Heart left ventricle (tissue), 13 donors: ENCODE data around the gene SYNDIG1.

Experiments
- POLR2A ChIP-seq, 2 donors: fragments of 450-650 bp; IDR thresholded peaks; one replicate each; pipeline ENCODE4 v1.6.1; 2017; ENCODE audit warnings: antibody characterized with exemption in 2 of 2, mild to moderate bottlenecking in 2 of 2, moderate library complexity in 2 of 2
- TF ChIP-seq, protein P1 (sequence below), 12 donors: fragments of 200-600 bp; sonication (generic) in 4 of 12; IDR thresholded peaks; one replicate each; pipeline versions ENCODE4 v1.5.0 to v1.8.0; 2018 to 2022; ENCODE audit warnings: antibody characterized with exemption in 12 of 12, mild to moderate bottlenecking in 5 of 12
- donor health status: ischemic (EF 13 %, LVEDD 7.1; RV severe dilation, severe dysfunction).
- donor health status: DM: no; HTN: yes; CAD: no.
- donor health status: DM: no; HTN: no; CAD: no.
- donor health status: ischemic (EF 25% LVEDD 6.9; RV normal size, moderate dysfunction).
- donor health status: ischemic (EF 25% LVEDD 5.7; RV mildly dilated, moderate dysfunction).
- donor health status: ischemic (EF 35%, LVEDD 5.7; RV mildly dilated, moderate dysfunction).
- donor health status: nonischemic (EF 11% LVEDD 7.7; RV severe dilation, severe dysfunction).
- donor health status: DM: yes; HTN: yes; CAD: no.
- donor health status: PGD.
- donor health status: ischemic (EF 29% LVEDD 5.4; RV normal size, mild dysfunction).
- donor health status: nonischemic (EF 23%, LVEDD 6.1; RV moderate dilation, normal function).

DNA sequence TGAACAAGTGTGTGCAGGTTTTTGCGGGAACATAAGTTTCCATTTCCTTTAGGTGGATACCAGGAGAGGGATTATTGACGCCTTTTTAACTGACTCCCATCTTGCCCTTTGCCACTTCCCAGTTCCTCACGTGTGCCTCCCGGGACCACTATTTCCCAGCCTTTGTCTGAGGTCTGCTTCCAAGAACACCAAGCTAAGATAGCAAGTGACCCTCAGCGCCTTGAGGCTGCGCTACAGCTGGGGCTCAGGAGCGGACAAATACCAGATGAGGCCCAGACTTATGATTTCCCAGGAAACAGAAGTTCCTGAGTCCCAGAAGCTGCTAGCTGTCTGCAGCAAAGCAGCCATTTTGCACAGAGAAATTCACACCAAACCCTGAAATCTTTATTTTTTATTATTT, 216.7 kb downstream of the SYNDIG1 start:
- TF ChIP-seq POLR2A (IDR thresholded peaks at IDR 0.05): no peak
- TF ChIP-seq, protein P1, sequence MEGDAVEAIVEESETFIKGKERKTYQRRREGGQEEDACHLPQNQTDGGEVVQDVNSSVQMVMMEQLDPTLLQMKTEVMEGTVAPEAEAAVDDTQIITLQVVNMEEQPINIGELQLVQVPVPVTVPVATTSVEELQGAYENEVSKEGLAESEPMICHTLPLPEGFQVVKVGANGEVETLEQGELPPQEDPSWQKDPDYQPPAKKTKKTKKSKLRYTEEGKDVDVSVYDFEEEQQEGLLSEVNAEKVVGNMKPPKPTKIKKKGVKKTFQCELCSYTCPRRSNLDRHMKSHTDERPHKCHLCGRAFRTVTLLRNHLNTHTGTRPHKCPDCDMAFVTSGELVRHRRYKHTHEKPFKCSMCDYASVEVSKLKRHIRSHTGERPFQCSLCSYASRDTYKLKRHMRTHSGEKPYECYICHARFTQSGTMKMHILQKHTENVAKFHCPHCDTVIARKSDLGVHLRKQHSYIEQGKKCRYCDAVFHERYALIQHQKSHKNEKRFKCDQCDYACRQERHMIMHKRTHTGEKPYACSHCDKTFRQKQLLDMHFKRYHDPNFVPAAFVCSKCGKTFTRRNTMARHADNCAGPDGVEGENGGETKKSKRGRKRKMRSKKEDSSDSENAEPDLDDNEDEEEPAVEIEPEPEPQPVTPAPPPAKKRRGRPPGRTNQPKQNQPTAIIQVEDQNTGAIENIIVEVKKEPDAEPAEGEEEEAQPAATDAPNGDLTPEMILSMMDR (IDR thresholded peaks at IDR 0.05): no peak
